ENCODE results near the gene SCNN1A.
"Not testable (repeated sequence)": the region's sequence is repeated elsewhere in the genome, so short reads cannot be mapped to it uniquely, and the experiment has no call there.

Gene SCNN1A

GRCh38 chr12:6347367-6348338 lies 27.7 kb downstream of the SCNN1A start:
- Histone ChIP-seq H3K4me1 (ENCODE audit: insufficient read depth, low read length) (peaks cover 15% of the 10 kb centered on the region), H3K27ac (ENCODE audit: low read depth, low read length) (peak overlapping the region; percentile 43), H3K4me3 (ENCODE audit: low read depth in 1 of 2, low read length in 2 of 2) (no peak overlapping the region), H3K27me3 (ENCODE audit: control insufficient read depth in 1 of 2, insufficient read depth in 2 of 2, low read length in 2 of 2) (no peaks in the 10 kb centered on the region), H3K9me3 (ENCODE audit: low read length) (no peaks in the 10 kb centered on the region), H3K36me3 (ENCODE audit: insufficient read depth, low read length) (no peaks in the 10 kb centered on the region), H3K9ac (ENCODE audit: low read length) (no peak overlapping the region)

- H3K27ac ChIP-seq (ENCODE audit: low read depth, low read length): peak overlapping the region; percentile 30
- H3K4me3 ChIP-seq (ENCODE audit: low read depth in 1 of 2, low read length in 2 of 2): no peak overlapping the region
- peaks cover 22% of the 10 kb centered on the region for H3K4me1 ChIP-seq (ENCODE audit: insufficient read depth, low read length)
- H3K27me3 ChIP-seq (ENCODE audit: control insufficient read depth in 1 of 2, insufficient read depth in 2 of 2, low read length in 2 of 2): no peaks in the 10 kb centered on the region
- H3K9ac ChIP-seq (ENCODE audit: low read length): no peak overlapping the region
- H3K9me3 ChIP-seq (ENCODE audit: low read length): no peaks in the 10 kb centered on the region
- H3K36me3 ChIP-seq (ENCODE audit: insufficient read depth, low read length): no peaks in the 10 kb centered on the region
Observed at GRCh38 chr12:6346942-6347341, 28.4 kb downstream of the SCNN1A start.

DNA sequence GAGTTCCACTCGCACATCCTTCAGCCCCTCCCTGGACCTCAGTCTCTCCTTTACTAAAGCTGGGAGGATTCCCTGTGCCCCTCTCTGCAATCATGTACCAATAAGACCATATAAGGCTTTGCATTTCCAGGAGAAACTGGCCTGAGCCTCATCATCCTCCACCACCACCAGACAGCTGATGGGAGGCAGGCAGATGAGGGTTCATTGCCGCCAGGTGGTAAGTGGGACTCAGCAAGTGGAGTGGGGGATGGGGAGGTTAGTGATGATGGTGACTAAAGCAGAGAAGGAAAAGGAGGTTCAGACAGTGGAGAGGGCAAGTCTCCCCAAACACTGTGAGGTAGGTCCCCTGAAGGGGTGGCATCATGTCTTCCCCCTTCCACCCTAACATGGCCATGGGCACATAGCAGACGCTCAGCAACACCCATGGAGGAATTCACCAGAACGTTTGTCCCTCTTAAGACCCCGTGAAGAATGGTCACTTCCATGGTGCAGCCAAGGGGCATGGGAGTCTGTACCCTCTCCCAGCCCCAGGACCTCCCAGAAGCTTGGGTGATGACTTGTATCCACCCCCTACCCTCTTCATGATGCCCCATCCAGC lies 29.0 kb downstream of the SCNN1A start:
- H3K36me3 ChIP-seq (ENCODE audit: insufficient read depth, low read length): no peaks in the 10 kb centered on the region
- H3K27ac ChIP-seq (ENCODE audit: low read depth, low read length): peak overlapping the region; percentile 29
- H3K9me3 ChIP-seq (ENCODE audit: low read length): no peaks in the 10 kb centered on the region
- peaks cover 22% of the 10 kb centered on the region for H3K4me1 ChIP-seq (ENCODE audit: insufficient read depth, low read length)
- H3K9ac ChIP-seq (ENCODE audit: low read length): no peak overlapping the region
- H3K4me3 ChIP-seq (ENCODE audit: low read depth in 1 of 2, low read length in 2 of 2): no peak overlapping the region
- no peaks in the 10 kb centered on the region for H3K27me3 ChIP-seq (ENCODE audit: control insufficient read depth in 1 of 2, insufficient read depth in 2 of 2, low read length in 2 of 2)

GRCh38 chr12:6345319-6346091 lies 29.9 kb downstream of the SCNN1A start:
- Histone ChIP-seq H3K36me3 (ENCODE audit: insufficient read depth, low read length) (no peaks in the 10 kb centered on the region), H3K4me3 (ENCODE audit: low read depth in 1 of 2, low read length in 2 of 2) (no peak overlapping the region), H3K4me1 (ENCODE audit: insufficient read depth, low read length) (peaks cover 22% of the 10 kb centered on the region), H3K9me3 (ENCODE audit: low read length) (no peaks in the 10 kb centered on the region), H3K27ac (ENCODE audit: low read depth, low read length) (no peak overlapping the region), H3K9ac (ENCODE audit: low read length) (no peak overlapping the region), H3K27me3 (ENCODE audit: control insufficient read depth in 1 of 2, insufficient read depth in 2 of 2, low read length in 2 of 2) (no peaks in the 10 kb centered on the region)

DNA sequence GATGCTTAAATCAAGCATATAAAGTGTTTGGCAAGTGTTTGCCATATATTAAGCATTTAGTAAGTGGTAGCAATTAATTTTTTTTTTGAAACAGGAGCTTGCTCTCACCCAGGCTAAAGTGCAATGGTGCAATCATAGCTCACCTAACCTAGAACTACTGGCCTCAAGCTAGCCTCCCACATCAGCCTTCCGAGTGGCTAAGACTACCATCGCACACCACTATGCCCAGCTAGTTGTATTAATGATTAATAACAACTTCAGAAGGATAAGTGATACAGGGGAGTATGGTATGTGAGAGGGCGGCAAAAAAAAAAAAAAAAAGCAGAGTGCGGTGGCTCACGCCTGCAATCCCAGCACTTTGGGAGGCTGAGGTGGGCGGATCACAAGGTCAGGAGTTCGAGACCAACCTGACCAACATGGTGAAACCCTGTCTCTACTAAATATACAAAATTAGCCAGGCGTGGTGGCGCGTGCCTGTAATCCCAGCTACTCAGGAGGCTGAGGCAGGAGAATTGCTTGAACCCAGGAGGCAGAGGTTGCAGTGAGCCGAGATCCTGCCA lies 31.2 kb downstream of the SCNN1A start:
- peaks cover 32% of the 10 kb centered on the region for H3K4me1 ChIP-seq (ENCODE audit: insufficient read depth, low read length)
- H3K27ac ChIP-seq (ENCODE audit: low read depth, low read length): peak overlapping the region; percentile 100
- H3K27me3 ChIP-seq (ENCODE audit: control insufficient read depth in 1 of 2, insufficient read depth in 2 of 2, low read length in 2 of 2); H3K4me3 ChIP-seq (ENCODE audit: low read depth in 1 of 2, low read length in 2 of 2); H3K9me3 ChIP-seq (ENCODE audit: low read length); H3K36me3 ChIP-seq (ENCODE audit: insufficient read depth, low read length); H3K9ac ChIP-seq (ENCODE audit: low read length): not testable (repeated sequence)

DNA sequence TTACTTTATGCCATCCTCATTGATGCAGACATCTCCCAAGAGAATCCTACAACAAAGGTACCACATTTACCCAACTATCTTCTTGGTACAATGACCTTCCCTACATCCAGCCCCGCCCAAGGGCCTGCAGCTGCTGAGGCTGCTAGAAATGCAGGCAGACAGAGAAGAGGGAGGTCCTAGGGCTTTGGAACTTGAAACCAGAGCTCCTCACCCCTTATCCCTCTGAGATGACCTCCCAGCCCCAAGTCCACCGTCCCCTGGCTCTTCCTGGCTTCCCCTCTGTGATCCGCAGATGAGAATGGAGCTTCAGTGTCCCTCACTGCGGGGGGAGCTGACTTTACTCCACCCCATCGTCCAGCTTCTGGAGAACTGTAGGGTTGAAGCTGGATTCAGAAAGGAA lies 31.8 kb downstream of the SCNN1A start:
- Histone ChIP-seq H3K9me3 (ENCODE audit: low read length) (no peaks in the 10 kb centered on the region), H3K27ac (ENCODE audit: low read depth, low read length) (peak overlapping the region; percentile 100), H3K9ac (ENCODE audit: low read length) (no peak overlapping the region), H3K36me3 (ENCODE audit: insufficient read depth, low read length) (no peaks in the 10 kb centered on the region), H3K27me3 (ENCODE audit: control insufficient read depth in 1 of 2, insufficient read depth in 2 of 2, low read length in 2 of 2) (no peaks in the 10 kb centered on the region), H3K4me1 (ENCODE audit: insufficient read depth, low read length) (peaks cover 39% of the 10 kb centered on the region), H3K4me3 (ENCODE audit: low read depth in 1 of 2, low read length in 2 of 2) (no peak overlapping the region)

DNA sequence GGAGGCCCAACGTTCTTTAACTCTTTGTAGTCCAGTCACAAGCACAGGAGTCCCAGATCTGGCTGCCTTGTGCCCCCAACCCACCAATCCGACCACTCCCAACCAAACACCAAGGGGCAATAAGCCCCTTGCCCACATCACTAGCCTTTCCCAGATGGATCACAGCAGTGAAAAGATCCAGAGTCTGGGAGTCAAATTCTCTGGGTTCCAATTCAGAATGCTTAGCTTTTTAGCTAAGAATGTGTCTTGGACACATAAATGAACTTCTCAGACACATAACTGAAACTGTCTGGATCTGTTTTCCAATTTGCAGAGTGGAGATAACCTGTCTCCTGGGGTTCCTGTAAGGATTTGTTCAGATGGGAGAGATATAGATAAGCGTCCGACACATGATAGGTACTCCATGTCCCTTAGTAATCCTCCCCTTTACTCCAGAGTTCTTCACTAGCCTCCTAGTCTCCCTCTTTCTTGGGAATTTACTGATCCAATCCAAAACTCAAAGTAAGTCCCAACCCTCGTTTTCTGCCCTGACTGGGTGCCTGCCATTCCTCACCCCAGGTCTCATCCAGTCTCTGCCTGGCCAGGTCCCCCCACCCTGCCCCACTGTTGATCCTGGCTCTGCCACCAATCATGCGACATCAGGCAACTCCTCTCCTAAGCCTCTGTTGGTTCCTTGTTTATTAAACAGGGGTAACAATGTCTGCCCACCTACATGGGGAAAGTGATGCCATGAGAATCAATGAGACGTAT lies 33.0 kb downstream of the SCNN1A start:
- H3K9ac ChIP-seq (ENCODE audit: low read length): peak overlapping the region; percentile 100
- peak overlapping the region; percentile 43 to 99 for H3K4me3 ChIP-seq (ENCODE audit: low read depth in 1 of 2, low read length in 2 of 2)
- no peaks in the 10 kb centered on the region for H3K9me3 ChIP-seq (ENCODE audit: low read length)
- peak overlapping the region; percentile 100 for H3K27ac ChIP-seq (ENCODE audit: low read depth, low read length)
- no peaks in the 10 kb centered on the region for H3K36me3 ChIP-seq (ENCODE audit: insufficient read depth, low read length)
- H3K27me3 ChIP-seq (ENCODE audit: control insufficient read depth in 1 of 2, insufficient read depth in 2 of 2, low read length in 2 of 2): no peaks in the 10 kb centered on the region
- H3K4me1 ChIP-seq (ENCODE audit: insufficient read depth, low read length): peaks cover 51% of the 10 kb centered on the region

- no peaks in the 10 kb centered on the region for H3K27me3 ChIP-seq (ENCODE audit: control insufficient read depth in 1 of 2, insufficient read depth in 2 of 2, low read length in 2 of 2)
- no peaks in the 10 kb centered on the region for H3K9me3 ChIP-seq (ENCODE audit: low read length)
- H3K27ac ChIP-seq (ENCODE audit: low read depth, low read length): peak within 1 kb of the TSS; percentile 100
- H3K9ac ChIP-seq (ENCODE audit: low read length): peak within 1 kb of the TSS; percentile 100
- H3K4me1 ChIP-seq (ENCODE audit: insufficient read depth, low read length): peaks cover 58% of the 10 kb centered on the region
- H3K4me3 ChIP-seq (ENCODE audit: low read depth in 1 of 2, low read length in 2 of 2): peak within 1 kb of the TSS; percentile 94 to 99
- no peaks in the 10 kb centered on the region for H3K36me3 ChIP-seq (ENCODE audit: insufficient read depth, low read length)
Observed at GRCh38 chr12:6341417-6342139, 33.8 kb downstream of the SCNN1A start, which contains the start of gene TNFRSF1A. TNFRSF1A (minus strand) TSS chr12:6342076; CDS start chr12:6341814, 262 bp downstream.

DNA sequence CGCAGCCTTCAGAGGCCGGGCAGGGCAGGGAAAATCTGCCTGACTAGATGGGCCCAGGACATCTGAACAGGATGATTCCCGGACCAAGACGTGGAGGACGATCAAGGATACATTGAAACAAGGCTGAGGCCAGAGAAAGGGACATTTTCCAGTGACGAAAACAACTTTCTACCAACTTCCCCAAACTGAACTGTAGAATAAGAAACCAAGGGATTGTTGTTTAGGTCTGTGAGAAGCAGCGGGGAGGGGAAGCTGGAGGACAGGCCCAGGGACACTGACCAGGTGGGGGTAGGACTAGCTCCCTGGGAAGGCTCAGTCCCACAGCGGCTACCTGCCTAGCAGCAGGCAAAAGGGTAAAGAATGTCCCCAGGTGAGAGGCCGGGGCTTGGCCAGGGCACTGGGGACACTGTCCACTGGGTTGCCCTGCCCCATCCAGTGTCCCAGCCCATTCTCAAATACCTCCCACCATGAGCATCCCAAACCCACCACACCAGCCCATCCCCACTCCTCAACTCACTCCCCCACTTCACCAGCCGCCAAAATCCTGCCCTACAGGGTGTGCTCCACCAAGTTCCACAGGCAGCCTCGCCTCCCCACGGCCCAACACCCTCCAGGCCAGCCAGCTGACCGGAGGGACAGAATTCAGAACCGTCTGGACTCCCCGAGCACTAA lies 34.5 kb downstream of the SCNN1A start:
- peak overlapping the region; percentile 100 for H3K9ac ChIP-seq (ENCODE audit: low read length)
- H3K4me1 ChIP-seq (ENCODE audit: insufficient read depth, low read length): peaks cover 56% of the 10 kb centered on the region
- H3K4me3 ChIP-seq (ENCODE audit: low read depth in 1 of 2, low read length in 2 of 2): peak overlapping the region; percentile 94 to 99
- no peaks in the 10 kb centered on the region for H3K36me3 ChIP-seq (ENCODE audit: insufficient read depth, low read length)
- no peaks in the 10 kb centered on the region for H3K9me3 ChIP-seq (ENCODE audit: low read length)
- H3K27me3 ChIP-seq (ENCODE audit: control insufficient read depth in 1 of 2, insufficient read depth in 2 of 2, low read length in 2 of 2): no peaks in the 10 kb centered on the region
- peak overlapping the region; percentile 100 for H3K27ac ChIP-seq (ENCODE audit: low read depth, low read length)

Measured in muscle layer of colon (tissue), 2 donors.